Measurements from ENCODE around the gene FMNL2.

FMNL2 gene

DNA sequence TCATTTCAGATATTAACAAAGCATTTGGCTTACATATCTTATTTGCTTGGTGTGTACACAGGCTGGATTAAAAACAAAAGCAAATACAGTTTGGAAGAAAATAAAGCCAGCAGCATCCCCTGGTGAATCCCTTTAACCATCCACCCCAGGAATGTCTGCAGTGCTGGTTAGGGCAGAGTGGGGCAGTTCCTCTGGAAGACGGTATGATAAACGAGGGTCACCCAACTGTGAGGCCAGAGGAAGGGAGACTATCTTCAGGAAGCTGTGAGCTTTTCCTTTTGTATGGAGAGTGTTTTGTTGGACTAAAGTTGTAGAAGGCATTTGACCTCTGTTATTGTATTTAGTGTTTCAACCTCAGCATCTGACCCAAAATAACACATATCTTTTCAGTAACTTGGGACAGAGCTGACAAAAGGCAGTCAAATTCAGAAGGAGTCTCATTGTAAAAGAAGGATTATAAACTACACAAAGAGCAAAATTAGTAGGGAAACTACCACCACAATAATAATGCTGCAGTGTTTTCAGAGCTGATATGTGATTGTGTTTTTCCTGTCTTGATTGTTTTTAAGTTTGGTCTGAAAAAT is 159.1 kb downstream of the FMNL2 start:
- no peak for DNase-seq (ENCODE audit: low read depth in 2 of 2)

- DNase-seq (ENCODE audit: low read depth in 2 of 2) = no peak
Measured at GRCh38 chr2:152496371-152496770, 161.4 kb downstream of the FMNL2 start.

DNA sequence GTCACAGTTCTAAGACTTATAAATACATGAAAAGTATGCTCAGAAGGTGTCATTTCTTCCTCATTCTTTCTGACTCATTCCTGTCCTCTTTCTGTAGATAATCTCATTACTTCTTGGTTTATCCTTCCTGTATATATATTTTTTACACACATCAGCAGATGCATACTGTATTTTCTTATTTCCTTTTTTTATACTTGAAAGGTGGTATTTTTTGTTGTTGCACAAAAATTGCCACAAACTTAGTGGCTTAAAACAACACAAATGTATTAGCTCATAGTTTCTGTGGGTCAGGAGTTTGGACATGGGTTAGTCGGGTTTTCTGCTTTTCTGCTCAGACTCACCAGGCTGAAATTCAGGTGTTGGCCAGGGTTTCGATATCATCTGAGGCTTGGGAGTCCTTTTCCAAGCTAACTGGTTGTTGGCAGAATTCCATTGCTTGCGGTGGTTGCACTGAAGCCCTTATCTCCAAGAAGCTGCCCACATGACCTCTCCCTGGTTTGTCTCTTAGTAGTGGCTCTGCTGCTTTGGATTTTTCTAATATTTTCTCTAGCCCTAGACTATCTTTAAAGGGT is 162.6 kb downstream of the FMNL2 start:
- no peak for DNase-seq (ENCODE audit: low read depth in 2 of 2)

- no peak for DNase-seq (ENCODE audit: low read depth in 2 of 2)
Measured at GRCh38 chr2:152499331-152499816, 164.4 kb downstream of the FMNL2 start.

DNA sequence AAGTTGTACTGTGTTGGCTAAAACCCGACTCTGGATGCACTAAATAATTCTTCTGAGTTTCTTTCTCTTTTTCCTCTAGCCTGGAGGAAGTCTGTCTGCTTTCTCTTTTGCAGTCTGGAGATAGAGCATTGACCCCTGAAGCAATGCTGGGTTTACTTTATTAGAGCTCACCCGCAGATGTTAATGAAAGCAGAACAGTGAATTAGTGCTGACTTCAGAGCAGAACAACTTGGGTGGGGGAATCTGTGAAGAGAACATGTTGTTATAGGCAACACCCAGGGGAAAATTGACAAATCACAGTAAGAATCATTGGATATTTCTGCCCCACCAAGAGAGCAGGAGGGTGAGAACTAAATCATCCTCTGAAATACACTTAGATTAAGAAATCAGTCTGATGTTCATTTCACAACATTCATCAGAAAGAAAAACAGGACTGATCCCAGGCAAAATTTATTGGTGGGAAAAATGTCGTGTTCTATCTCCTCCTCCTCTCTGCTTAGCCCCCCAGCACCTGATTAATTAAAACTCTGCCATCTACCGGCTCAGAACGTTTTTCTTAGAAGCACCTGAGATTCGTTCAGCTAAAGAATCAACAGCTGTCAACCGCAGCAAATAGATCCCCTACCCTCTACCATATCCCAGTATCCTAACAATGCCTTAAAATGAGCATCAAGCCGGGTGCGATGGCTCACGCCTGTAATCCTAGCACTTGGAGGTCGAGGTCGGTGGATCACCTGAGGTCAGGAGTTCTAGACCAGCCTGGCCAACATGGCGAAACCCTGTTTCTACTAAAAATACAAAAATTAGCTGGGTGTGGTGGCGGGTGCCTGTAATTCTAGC is 165.1 kb downstream of the FMNL2 start:
- DNase-seq (ENCODE audit: low read depth in 2 of 2) = no peak

GRCh38 chr2:152500772-152501171 is 165.8 kb downstream of the FMNL2 start:
- DNase-seq (ENCODE audit: low read depth in 2 of 2) = no peak

GRCh38 chr2:152501666-152502065 is 166.7 kb downstream of the FMNL2 start:
- no peak for DNase-seq (ENCODE audit: low read depth in 2 of 2)

- DNase-seq (ENCODE audit: low read depth in 2 of 2) = no peak
Measured at GRCh38 chr2:152504618-152505017, 169.6 kb downstream of the FMNL2 start.

- DNase-seq (ENCODE audit: low read depth in 2 of 2) = no peak
Measured at GRCh38 chr2:152505495-152505906, 170.5 kb downstream of the FMNL2 start.

GRCh38 chr2:152506843-152507242 is 171.9 kb downstream of the FMNL2 start:
- no peak for DNase-seq (ENCODE audit: low read depth in 2 of 2)

DNA sequence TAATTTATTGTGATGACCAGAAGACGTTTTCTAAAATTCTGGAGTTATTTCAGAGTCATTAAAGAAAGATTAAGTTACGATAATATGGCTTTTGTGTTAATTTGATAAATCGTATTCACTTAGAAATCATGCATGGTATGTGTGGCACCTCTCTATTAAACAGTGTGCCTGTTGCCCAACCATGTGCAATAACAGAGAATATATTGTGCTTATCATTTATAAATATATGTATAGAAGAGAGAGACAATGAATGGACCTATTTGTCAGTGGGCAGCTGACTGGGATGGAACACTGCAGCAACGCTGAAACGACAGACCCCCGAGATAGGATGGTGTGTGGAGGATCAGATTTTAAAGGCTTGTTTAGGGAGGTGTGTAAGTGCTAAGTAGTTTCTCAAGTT is 172.9 kb downstream of the FMNL2 start:
- DNase-seq (ENCODE audit: low read depth in 2 of 2) = no peak

- no peak for DNase-seq (ENCODE audit: low read depth in 2 of 2)
Measured at GRCh38 chr2:152508446-152508845, 173.5 kb downstream of the FMNL2 start.

DNA sequence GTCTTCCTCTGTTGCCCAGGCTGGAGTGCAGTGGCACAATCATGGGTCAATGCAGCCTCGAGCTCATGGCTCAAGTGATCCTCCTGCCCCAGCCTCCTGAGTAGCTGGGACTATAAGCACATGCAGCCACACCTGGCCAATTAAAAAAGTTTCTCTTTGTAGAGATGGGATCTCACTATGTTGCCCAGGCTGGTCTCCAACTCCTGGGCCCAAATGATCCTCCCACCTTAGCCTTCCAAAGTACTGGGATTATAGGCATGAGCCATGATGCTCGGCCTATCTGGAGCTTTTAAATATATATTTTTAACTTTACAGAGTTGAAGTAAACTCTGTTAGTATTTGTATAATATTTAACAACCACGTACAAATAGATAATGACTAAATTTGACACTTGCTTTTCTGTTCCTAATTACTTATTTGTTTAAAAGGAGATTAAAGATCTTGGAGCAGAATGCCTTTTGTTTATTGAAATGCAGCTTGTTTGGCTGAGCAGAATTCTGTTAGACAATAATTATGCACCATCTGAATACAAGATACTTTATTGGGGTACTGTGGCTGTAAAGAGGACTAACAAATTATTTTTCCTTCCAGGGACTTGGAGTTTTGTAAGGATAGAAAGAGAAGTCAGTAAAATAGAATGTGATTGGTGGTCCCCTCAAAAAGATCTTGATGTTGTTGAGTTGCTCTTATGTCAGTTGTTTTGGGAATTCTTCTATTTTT is 175.0 kb downstream of the FMNL2 start:
- no peak for DNase-seq (ENCODE audit: low read depth in 2 of 2)

DNA sequence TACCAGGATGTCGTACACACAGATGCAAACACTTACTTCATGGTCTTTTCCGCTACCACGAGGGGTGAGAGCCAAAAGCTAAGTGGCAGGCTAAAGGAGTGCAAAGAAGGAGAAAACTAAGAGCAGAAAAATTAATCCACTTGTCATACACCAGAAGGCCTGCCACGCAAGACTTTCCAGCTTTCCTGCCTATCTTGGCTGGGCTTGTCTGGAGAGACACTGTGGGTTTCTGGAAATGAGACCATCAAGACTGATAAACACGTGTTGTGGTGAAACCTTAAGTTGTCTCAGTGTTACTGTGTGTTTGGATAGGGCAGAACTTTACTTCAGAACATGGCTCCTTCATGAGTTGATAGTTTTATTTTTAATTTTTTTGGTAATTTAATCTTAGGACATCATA is 175.6 kb downstream of the FMNL2 start:
- no peak for DNase-seq (ENCODE audit: low read depth in 2 of 2)

- DNase-seq (ENCODE audit: low read depth in 2 of 2) = no peak
Measured at GRCh38 chr2:152511981-152512380, 177.0 kb downstream of the FMNL2 start.

GRCh38 chr2:152513029-152513428 is 178.1 kb downstream of the FMNL2 start:
- no peak for DNase-seq (ENCODE audit: low read depth in 2 of 2)

GRCh38 chr2:152513681-152514080 is 178.7 kb downstream of the FMNL2 start:
- no peak for DNase-seq (ENCODE audit: low read depth in 2 of 2)

- DNase-seq (ENCODE audit: low read depth in 2 of 2) = no peak
Measured at GRCh38 chr2:152518034-152518433, 183.1 kb downstream of the FMNL2 start.

DNA sequence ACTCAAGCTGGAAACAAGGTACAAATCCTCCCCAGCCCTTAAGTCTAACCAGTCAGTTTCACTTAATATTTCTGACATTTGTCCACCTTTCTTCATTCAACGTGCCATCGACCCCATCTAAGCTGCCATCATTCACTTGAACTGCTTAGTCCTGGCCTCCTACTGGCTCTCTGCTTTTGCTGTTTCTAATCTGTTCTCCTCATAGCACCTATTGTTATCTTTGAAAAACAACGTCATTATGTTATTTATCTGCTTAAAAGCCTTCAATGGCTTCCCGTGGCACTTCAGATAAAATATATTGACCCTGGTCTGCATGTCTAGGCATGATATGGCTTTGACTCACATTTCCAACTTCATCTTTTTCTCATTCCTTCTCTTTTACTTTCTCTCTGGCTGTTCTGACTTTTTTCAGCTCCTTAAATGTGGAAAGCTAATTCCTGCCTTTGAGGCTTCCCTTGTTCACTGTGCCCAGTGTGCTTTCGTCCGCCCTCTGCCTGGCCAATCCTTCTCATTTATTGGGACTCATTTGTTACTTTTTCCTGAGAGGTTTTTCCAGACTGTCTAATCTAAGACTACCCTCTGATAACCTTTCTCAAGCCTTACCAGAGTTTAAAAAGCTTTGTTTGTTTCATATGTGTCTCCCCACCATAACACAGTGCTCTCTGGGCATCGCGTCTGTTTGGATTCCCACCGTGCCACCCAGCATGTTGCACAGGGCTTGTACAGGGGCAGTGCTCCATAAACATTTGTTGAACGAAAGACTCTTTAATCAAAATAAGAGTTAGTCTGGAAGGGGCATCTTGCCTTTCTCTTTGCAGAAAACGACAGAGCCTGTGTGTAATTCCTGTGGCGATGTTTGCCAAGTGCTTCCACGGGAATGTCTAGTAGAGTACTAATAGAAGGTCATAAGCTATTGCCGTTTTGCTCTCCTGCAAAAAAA is 183.9 kb downstream of the FMNL2 start:
- no peak for DNase-seq (ENCODE audit: low read depth in 2 of 2)

- no peak for DNase-seq (ENCODE audit: low read depth in 2 of 2)
Measured at GRCh38 chr2:152519581-152519952, 184.6 kb downstream of the FMNL2 start.

- DNase-seq (ENCODE audit: low read depth in 2 of 2) = no peak
Measured at GRCh38 chr2:152520759-152521158, 185.8 kb downstream of the FMNL2 start.
